ELF-1 (cell line): ENCODE measurements around the gene NFIB.

Experiments used
- DNase-seq: peaks from one replicate; pipeline ENCODE4 v3.0.0-alpha.2; 2016; ENCODE audit warnings: low read depth, low spot score

Gene NFIB

GRCh38 chr9:14155237-14155636, 158.7 kb downstream of the NFIB start:
- no peak for DNase-seq

GRCh38 chr9:14153310-14153720, 160.6 kb downstream of the NFIB start:
- DNase-seq = no peak

GRCh38 chr9:14151451-14151850, 162.5 kb downstream of the NFIB start:
- DNase-seq = no peak

- no peak for DNase-seq
These were observed 165.3 kb downstream of the NFIB start for GRCh38 chr9:14148501-14149103.

GRCh38 chr9:14147738-14148137, 166.2 kb downstream of the NFIB start:
- no peak for DNase-seq

GRCh38 chr9:14146201-14146874, 167.6 kb downstream of the NFIB start:
- DNase-seq = no peak

GRCh38 chr9:14144215-14144614, 169.7 kb downstream of the NFIB start:
- DNase-seq = no peak

GRCh38 chr9:14141699-14142098, 172.2 kb downstream of the NFIB start:
- no peak for DNase-seq

- no peak for DNase-seq
These were observed 173.7 kb downstream of the NFIB start for GRCh38 chr9:14140096-14140697.

GRCh38 chr9:14139287-14139686, 174.7 kb downstream of the NFIB start:
- DNase-seq = no peak

- no peak for DNase-seq
These were observed 177.1 kb downstream of the NFIB start for GRCh38 chr9:14136646-14137370.

- no peak for DNase-seq
These were observed 177.8 kb downstream of the NFIB start for GRCh38 chr9:14136047-14136635.

GRCh38 chr9:14135421-14135820, 178.5 kb downstream of the NFIB start:
- DNase-seq = no peak

- DNase-seq = no peak
These were observed 180.5 kb downstream of the NFIB start for GRCh38 chr9:14133394-14133793.

- no peak for DNase-seq
These were observed 181.2 kb downstream of the NFIB start for GRCh38 chr9:14132775-14133174.

- DNase-seq = no peak
These were observed 182.4 kb downstream of the NFIB start for GRCh38 chr9:14131356-14132088.

GRCh38 chr9:14127656-14128055, 186.3 kb downstream of the NFIB start:
- no peak for DNase-seq

GRCh38 chr9:14119694-14120514, 194.0 kb downstream of the NFIB start:
- no peak for DNase-seq

- DNase-seq = no peak
These were observed 201.7 kb downstream of the NFIB start for GRCh38 chr9:14112226-14112625.

GRCh38 chr9:14111696-14112095, 202.2 kb downstream of the NFIB start:
- DNase-seq = no peak

GRCh38 chr9:14107977-14108376, 206.0 kb downstream of the NFIB start:
- DNase-seq = no peak
